Left kidney (tissue), 2 donors: ENCODE data around the gene KRTAP10-9. TPM values are rescaled to one million over a fixed set of nuclear protein-coding genes. Genes with fewer than 3 reads are reported as not detected.
"Not testable (repeated sequence)": the region's sequence is repeated elsewhere in the genome, so short reads cannot be mapped to it uniquely, and the experiment has no call there.

Experiments
- DNase-seq: peaks from one replicate; pipeline ENCODE4 v3.0.0-alpha.2; 2013
- polyA plus RNA-seq: library from polyadenylated mRNA; unstranded; fragments of 120-200 nt; gene quantifications from one replicate; pipeline ENCODE4 v1.2.1, GENCODE V29; 2013; ENCODE audit not compliant: insufficient read length

KRTAP10-9 gene
- polyA plus RNA-seq, 1 donor = not detected

- no peak for DNase-seq
These were observed 11.9 kb upstream of the KRTAP10-9 start for GRCh38 chr21:44614961-44615391.

- DNase-seq = no peak
These were observed 11.4 kb upstream of the KRTAP10-9 start for GRCh38 chr21:44615466-44615865.

DNA sequence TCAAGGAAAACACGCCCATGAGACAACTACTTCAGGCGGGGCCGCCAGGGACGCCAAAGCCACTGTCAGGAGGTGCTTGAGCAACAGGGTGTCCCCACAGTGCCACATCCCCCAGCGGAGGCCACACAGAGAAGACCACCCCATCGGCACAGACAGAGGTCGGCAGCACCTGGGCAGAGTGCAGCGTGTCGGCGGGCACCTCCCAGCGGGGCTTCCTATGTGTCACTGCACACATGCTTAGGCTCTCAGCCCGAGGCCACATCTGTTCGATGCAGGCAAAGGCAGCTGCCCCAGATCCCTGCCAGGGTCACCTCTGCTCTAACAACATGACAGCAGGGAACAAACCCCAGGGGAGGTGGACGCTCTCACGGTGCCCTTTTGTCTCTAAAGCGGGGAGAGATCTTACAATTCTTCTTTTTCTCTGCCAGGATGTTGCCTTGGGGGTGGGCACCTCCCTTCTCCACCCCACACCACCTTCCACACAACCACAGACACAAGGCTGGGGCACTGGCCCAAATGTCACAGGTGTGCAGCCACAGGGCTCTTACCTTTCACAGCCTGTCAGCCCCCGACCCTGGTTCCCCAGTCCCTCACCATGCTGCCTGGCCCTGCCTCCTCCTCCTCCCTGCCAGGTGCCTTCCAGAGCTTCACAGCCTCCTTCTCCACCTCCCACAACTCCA, 10.8 kb upstream of the KRTAP10-9 start:
- DNase-seq = no peak

DNA sequence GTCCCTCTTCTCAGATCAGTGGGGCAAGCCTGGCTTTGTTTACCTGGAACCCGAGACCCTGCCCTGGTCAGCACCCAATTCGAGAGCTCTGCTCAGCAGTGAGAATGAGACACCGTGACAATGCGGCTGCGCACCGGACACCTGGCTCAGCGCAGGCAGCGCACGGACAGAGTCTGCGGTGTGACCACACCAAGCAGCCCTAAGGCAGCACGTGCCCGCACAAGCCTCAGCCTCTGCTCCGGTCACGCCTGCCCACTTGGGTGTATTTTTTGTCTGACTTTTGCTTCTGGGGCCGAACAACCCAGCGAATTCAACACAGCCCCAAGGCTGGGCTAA, 10.3 kb upstream of the KRTAP10-9 start:
- DNase-seq = no peak

DNA sequence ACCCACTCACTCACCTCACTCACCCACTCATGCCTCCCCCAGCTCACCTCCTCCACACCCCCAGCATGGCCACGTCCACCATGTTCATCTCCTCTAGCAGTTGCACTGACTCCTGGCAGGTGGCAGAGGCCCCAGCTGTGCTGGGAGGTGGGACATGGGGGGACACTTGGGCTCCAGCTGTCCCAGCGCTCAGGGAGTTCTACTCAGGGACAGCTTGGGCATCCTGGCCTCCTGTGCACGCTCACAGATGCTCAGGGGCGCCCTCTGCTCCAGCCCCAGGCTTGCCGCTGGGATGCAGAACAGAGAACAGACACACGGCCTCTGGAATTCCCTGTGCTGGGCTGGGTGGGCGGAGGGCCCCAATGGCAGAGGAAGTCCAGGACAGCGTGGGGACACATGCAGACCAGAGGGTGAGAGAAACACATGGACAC, 9.8 kb upstream of the KRTAP10-9 start:
- no peak for DNase-seq

DNA sequence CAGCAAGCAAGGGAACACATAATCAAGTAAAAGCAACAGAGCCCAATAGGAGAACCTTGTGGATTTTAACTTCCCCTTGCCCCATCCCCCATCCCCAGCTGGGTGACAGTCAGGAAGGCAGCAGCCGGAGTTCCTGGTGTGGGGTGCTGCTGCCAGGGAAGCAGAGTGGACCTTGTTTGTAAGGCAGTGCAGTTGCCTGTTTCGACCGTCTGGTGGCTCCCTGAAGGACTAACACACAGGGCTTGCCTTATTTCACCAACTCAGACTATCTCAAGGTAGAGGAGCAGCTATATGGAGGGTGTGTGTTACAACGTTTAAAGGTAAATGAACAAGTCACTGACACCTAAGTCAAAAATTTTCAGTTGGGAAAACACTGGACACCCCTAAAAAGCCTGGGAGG, 8.4 kb upstream of the KRTAP10-9 start:
- DNase-seq = no peak

DNA sequence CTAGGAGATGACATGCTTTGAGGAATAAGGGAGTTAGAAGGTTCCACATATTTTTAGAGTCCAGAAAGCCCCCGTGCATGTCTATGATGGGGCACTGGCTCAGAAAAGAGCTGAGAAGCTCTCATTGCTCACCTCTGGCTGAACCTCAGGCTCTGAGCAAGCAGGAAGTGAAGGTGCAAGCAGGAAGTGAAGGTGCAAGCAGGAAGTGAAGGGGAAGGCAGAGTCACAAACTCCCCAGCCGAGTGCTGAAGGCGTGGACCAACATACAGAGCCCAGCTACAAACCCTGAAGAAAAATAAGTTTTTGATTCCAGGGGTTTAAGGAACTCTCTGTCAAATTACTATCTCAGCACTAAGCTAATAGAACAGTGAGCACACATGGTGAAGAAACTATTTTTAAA, 8.0 kb upstream of the KRTAP10-9 start:
- no peak for DNase-seq

- no peak for DNase-seq
These were observed 7.0 kb upstream of the KRTAP10-9 start for GRCh38 chr21:44619886-44620285.

DNA sequence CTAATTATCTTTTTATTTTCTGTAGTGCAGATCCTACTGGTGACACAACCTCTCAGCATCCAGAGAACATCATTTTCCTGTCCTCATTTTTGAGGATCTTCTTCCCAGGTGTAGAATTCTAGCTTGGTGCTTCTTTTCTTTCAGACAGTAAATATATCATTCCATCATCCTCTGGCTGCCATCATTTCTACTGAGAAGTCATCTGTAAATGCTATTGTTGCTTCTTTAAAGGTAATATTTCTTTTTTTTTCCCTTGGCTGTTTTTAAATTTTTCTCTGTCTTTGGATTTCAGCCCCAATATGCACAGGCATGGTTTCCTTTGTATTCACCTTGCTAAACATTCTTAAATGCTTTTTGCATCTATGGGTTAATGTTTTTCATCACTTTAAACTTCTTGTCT, 3.3 kb upstream of the KRTAP10-9 start:
- DNase-seq = no peak

GRCh38 chr21:44625756-44626155, 1.1 kb upstream of the KRTAP10-9 start:
- no peak for DNase-seq

DNA sequence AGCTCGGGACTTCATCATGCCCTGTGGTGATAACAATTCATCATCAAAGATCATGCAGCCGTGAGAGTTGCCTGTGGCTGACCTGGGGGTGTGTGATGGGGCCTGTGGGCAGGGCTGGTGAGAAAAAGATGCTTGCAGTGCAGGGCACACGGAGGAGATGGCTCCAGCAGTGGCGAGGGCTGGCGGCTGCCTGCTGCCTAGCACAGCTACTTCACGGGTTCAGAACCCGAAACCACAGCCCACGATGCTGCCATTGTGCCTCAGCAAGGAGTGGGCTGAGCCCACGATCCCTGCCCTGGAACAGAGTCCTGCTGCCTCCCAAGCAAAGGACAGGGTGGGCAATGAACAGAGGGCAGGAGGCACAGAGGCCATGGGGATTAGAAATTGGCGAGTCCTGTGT, 631 bp upstream of the KRTAP10-9 start:
- no peak for DNase-seq

- not testable (repeated sequence) for DNase-seq
These were observed 409 bp downstream of the KRTAP10-9 start for GRCh38 chr21:44627181-44627822.

DNA sequence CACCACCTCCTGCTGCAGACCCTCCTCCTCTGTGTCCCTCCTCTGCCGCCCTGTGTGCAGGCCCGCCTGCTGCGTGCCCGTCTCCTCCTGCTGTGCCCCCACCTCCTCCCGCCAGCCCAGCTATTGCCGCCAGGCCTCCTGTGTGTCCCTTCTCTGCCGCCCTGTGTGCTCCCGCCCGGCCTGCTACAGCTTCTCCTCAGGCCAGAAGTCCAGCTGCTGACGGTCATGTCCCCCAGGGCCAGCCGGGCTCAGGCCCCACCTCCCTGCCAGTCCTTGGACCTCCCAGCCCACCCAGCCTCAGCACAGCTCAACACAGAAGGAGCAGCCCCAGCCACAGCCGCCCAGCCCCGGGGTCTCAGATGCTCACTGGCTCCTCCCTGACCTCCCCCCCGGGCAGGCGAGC, 939 bp downstream of the KRTAP10-9 start:
- not testable (repeated sequence) for DNase-seq

DNA sequence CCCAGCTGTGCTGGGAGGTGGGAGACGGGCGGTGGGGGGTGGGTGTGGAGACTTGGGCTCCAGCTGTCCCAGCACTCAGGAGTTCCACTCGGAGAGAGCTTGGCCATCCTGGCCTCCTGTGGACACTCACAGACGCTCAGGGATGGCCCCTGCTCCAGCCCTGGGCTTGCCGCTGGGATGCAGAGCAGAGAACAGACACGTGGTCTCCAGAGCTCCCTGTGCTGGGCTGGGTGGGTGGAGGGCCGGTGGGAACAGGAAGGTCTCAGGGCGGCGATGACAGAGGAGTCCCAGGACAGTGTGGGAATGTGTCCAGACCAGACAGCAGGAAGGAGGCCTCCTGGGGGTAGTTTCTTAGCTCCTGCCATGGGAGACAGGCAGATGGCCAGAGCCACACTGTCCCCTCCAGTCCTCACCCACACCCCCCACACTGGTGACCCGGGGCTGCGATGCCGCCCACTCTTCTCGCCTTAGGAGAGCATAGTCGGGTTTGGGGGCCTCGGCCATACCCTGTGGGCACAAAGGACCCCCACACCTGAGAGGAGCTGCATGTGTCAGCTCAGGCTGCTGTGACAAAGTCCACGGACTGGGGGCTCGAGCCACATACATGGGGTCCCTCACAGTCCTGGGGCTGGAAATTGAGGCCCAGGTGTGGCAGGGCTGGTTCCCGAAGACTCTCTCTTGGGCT, 2.0 kb downstream of the KRTAP10-9 start:
- no peak for DNase-seq

GRCh38 chr21:44630440-44630839, 3.5 kb downstream of the KRTAP10-9 start:
- no peak for DNase-seq

DNA sequence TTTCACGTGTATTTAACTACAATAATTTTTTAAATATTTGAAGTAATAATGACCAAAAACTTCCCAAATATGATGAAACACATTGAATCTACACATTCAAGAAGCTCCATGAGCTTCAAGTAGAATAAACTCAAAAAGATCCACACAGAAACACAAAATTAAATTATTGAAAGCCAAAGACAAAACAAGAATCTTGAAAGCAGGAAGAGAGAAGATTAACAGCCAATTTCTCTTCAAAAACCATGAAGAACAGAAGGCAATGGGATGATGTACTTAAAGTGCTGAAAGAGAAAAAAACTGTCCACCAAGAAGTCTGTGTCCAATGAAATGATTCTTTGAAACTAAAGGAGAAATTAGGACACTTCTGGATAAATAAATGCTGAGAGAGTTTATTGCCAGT, 5.2 kb downstream of the KRTAP10-9 start:
- no peak for DNase-seq

- no peak for DNase-seq
These were observed 9.5 kb downstream of the KRTAP10-9 start for GRCh38 chr21:44636209-44637017.

- DNase-seq = no peak
These were observed 10.3 kb downstream of the KRTAP10-9 start, which contains the start of gene KRTAP10-10 for GRCh38 chr21:44637018-44637850. Gene KRTAP10-10 (plus strand): TSS chr21:44637356. CDS start chr21:44637418, 62 bp downstream.

- not testable (repeated sequence) for DNase-seq
These were observed 11.0 kb downstream of the KRTAP10-9 start for GRCh38 chr21:44637851-44638348.

- DNase-seq = not testable (repeated sequence)
These were observed 11.8 kb downstream of the KRTAP10-9 start for GRCh38 chr21:44638506-44639330.

DNA sequence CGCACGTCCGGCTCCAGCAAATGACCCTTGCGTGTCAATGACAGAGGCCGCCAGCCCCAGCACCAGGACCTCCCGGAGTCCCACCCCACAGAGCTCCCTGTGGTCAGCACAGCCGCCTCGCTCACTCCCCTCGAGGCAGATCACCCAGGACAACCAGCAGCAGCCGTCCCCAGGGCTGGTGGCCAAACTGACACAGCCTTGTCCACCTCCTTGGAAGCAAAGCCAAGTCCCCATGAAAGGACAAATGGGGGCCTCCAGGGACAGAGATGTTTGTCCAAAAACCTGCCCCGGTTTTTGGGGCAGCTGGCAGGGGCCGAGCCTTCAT, 12.4 kb downstream of the KRTAP10-9 start:
- DNase-seq = no peak
